VCaP (cell line): Measurements from ENCODE around the gene TMCC2.

ENCODE experiments used
- H3K27ac ChIP-seq: fragments of 450-650 bp; 2 replicates; pipeline ENCODE4 v1.5.1; 2017
- CTCF ChIP-seq: fragments of 450-650 bp; conservative IDR thresholded peaks from 2 replicates; pipeline ENCODE4 v1.5.1; 2017; ENCODE audit warnings: mild to moderate bottlenecking, moderate library complexity

The TMCC2 gene

GRCh38 chr1:205271277-205271676, 43.5 kb downstream of the TMCC2 start:
- H3K27ac ChIP-seq = no peak overlapping the region
- no peak; the same call in 1 of the 2 replicates for TF ChIP-seq CTCF

DNA sequence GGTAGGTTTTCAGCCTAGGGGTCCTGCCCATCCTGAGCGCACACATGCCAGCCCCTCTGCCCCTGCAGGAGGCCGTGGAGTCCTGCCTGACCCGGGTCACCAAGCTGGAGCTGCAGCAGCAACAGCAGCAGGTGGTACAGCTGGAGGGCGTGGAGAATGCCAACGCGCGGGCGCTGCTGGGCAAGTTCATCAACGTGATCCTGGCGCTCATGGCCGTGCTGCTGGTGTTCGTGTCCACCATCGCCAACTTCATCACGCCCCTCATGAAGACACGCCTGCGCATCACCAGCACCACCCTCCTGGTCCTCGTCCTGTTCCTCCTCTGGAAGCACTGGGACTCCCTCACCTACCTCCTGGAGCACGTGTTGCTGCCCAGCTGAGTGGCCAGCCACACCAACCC, 44.0 kb downstream of the TMCC2 start:
- no peak for TF ChIP-seq CTCF
- H3K27ac ChIP-seq = no peak overlapping the region

GRCh38 chr1:205272536-205272935, 44.8 kb downstream of the TMCC2 start:
- no peak overlapping the region for H3K27ac ChIP-seq

GRCh38 chr1:205273551-205273982, 45.8 kb downstream of the TMCC2 start:
- peak; percentile 97 for TF ChIP-seq CTCF
- H3K27ac ChIP-seq = no peak overlapping the region

More at GRCh38 chr1:205272536-205272935, 44.8 kb downstream of the TMCC2 start:
- no peak for TF ChIP-seq CTCF

GRCh38 chr1:205274041-205274691, 46.4 kb downstream of the TMCC2 start:
- peak overlapping the region; percentile 67 for H3K27ac ChIP-seq
- no peak for TF ChIP-seq CTCF

GRCh38 chr1:205275133-205275532, 47.4 kb downstream of the TMCC2 start:
- H3K27ac ChIP-seq = peak overlapping the region; percentile 67
- peak; percentile 16; the same call in 1 of the 2 replicates for TF ChIP-seq CTCF

GRCh38 chr1:205275916-205276688, 48.4 kb downstream of the TMCC2 start:
- peak overlapping the region; percentile 67 for H3K27ac ChIP-seq
- TF ChIP-seq CTCF = no peak
